HepG2 (cell line): ENCODE data around the gene PASK. TPM values are rescaled to one million over a fixed set of nuclear protein-coding genes. Genes with fewer than 3 reads are reported as not detected.

Source experiments
- ATM ChIP-seq: fragments of 450-650 bp; IDR thresholded peaks from 2 replicates; pipeline ENCODE4 v1.7.1; 2017; ENCODE audit warnings: mild to moderate bottlenecking, borderline replicate concordance
- GATAD1 ChIP-seq: IDR thresholded peaks from 2 replicates; pipeline ENCODE4 v1.6.1; 2016; ENCODE audit warnings: missing genetic modification reagents, missing compliant biosample characterization
- MAFG ChIP-seq: sonication (generic); formaldehyde crosslinking; IDR thresholded peaks from 2 replicates; pipeline ENCODE4 v1.5.1; 2020; ENCODE audit warnings: mild to moderate bottlenecking, missing genetic modification reagents
- MTERF4 ChIP-seq: sonication (generic); formaldehyde crosslinking; IDR thresholded peaks from 2 replicates; pipeline ENCODE4 v1.8.0; 2023; ENCODE audit warnings: mild to moderate bottlenecking, missing genetic modification reagents
- NFE2L2 ChIP-seq: fragments of 150-350 bp; IDR thresholded peaks from 2 replicates; pipeline ENCODE4 v1.6.1; 2014; ENCODE audit warnings: low read length
- PHF8 ChIP-seq: sonication (generic); formaldehyde crosslinking; IDR thresholded peaks from 2 replicates; pipeline ENCODE4 v1.5.0; 2020; ENCODE audit warnings: missing genetic modification reagents
- POLR2A ChIP-seq, 2 experiments: IDR thresholded peaks; 2 replicates each; pipeline ENCODE4 v1.6.1; 2011; ENCODE audit warnings: low read depth in 2 of 2, low read length in 2 of 2, mild to moderate bottlenecking in 1 of 2, moderate library complexity in 1 of 2; ENCODE audit not compliant: insufficient read depth in 1 of 2
- ZBTB39 ChIP-seq: sonication (generic); formaldehyde crosslinking; IDR thresholded peaks from 2 replicates; pipeline ENCODE4 v1.5.0; 2020; ENCODE audit warnings: missing genetic modification reagents
- ZBTB49 ChIP-seq: sonication (generic); formaldehyde crosslinking; IDR thresholded peaks from 2 replicates; pipeline ENCODE4 v1.4.0; 2020; ENCODE audit warnings: missing genetic modification reagents, borderline replicate concordance
- ZNF20 ChIP-seq: sonication (generic); formaldehyde crosslinking; IDR thresholded peaks from 2 replicates; pipeline ENCODE4 v1.4.0; 2020; ENCODE audit warnings: mild to moderate bottlenecking, moderate library complexity, missing genetic modification reagents
- ZNF24 ChIP-seq: fragments of 450-650 bp; IDR thresholded peaks from 2 replicates; pipeline ENCODE4 v1.6.1; 2017; ENCODE audit warnings: antibody characterized with exemption, mild to moderate bottlenecking
- ZNF350 ChIP-seq: sonication (generic); formaldehyde crosslinking; IDR thresholded peaks from 2 replicates; pipeline ENCODE4 v1.4.0; 2020; ENCODE audit warnings: mild to moderate bottlenecking, low read depth, missing genetic modification reagents, borderline replicate concordance
- ZNF569 ChIP-seq: sonication (generic); formaldehyde crosslinking; IDR thresholded peaks from 2 replicates; pipeline ENCODE4 v1.5.0; 2020; ENCODE audit warnings: mild to moderate bottlenecking, missing genetic modification reagents, moderate library complexity, borderline replicate concordance
- polyA plus RNA-seq, 8 experiments: library from polyadenylated mRNA; depleted of rRNA in 3 of 8; stranded (reverse) in 7 of 8; unstranded in 1 of 8; fragments of >200 nt; fragmentation: Illumina TruSeq in 4 of 8; extraction: Trizol in 4 of 8; gene quantifications; 2 replicates each; pipeline versions ENCODE4 v1.2.1 to v1.2.3, GENCODE V29; 2011 to 2016; ENCODE audit warnings: low read depth in 4 of 8, missing spikeins in 1 of 8, mixed read lengths in 1 of 8; ENCODE audit not compliant: insufficient read depth in 1 of 8
- total RNA-seq, 5 experiments: library from RNA; depleted of rRNA; stranded (reverse); fragments of >200 nt; fragmentation: Illumina TruSeq; extraction: Trizol; gene quantifications; 2 replicates each; pipeline ENCODE4 v1.2.3, GENCODE V29; 2016; ENCODE audit warnings: low read depth in 1 of 5
- TF ChIP-seq, protein P1 (sequence below): sonication (generic); formaldehyde crosslinking; IDR thresholded peaks from 2 replicates; pipeline ENCODE4 v1.4.0; 2020; ENCODE audit warnings: mild to moderate bottlenecking, missing genetic modification reagents
- TF ChIP-seq, protein P2 (sequence below): sonication (generic); formaldehyde crosslinking; IDR thresholded peaks from 2 replicates; pipeline ENCODE4 v1.9.0; 2021; ENCODE audit warnings: missing genetic modification reagents, mild to moderate bottlenecking, borderline replicate concordance
- TF ChIP-seq, protein P3 (sequence below): sonication (generic); formaldehyde crosslinking; IDR thresholded peaks from 2 replicates; pipeline ENCODE4 v1.8.0; 2022; ENCODE audit warnings: mild to moderate bottlenecking, missing genetic modification reagents, moderate library complexity
- TF ChIP-seq, protein P4 (sequence below): fragments of 450-650 bp; IDR thresholded peaks from 2 replicates; pipeline ENCODE4 v1.6.1; 2017; ENCODE audit warnings: mild to moderate bottlenecking

PASK gene
- total and polyA plus RNA-seq, 2 of the 13 experiments (the other 11 are each of a cell fraction or from before 2014, with no cell fraction given), result 6.9 to 17.0 TPM

- no peak for TF ChIP-seq MTERF4 (CRISPR knock-in tag)
- peak; percentile 13; the same call in 1 of the 2 replicates for TF ChIP-seq PHF8 (CRISPR knock-in tag)
- TF ChIP-seq ATM, result no peak
- TF ChIP-seq ZBTB39 (CRISPR knock-in tag), result no peak
- no peak; a peak in 1 of 4 replicates for TF ChIP-seq POLR2A (IDR thresholded peaks at IDR 0.05; ENCODE audit: insufficient read depth in 1 of 2, low read depth in 2 of 2, low read length in 2 of 2)
- TF ChIP-seq NFE2L2, result no peak
- TF ChIP-seq, protein P1, sequence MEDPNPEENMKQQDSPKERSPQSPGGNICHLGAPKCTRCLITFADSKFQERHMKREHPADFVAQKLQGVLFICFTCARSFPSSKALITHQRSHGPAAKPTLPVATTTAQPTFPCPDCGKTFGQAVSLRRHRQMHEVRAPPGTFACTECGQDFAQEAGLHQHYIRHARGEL (CRISPR knock-in tag), result no peak
- TF ChIP-seq GATAD1 (CRISPR knock-in tag), result no peak
- 0 out of 2 replicates have a peak, but pooled peaks have one; percentile 70 for TF ChIP-seq ZNF350
- TF ChIP-seq, protein P2, sequence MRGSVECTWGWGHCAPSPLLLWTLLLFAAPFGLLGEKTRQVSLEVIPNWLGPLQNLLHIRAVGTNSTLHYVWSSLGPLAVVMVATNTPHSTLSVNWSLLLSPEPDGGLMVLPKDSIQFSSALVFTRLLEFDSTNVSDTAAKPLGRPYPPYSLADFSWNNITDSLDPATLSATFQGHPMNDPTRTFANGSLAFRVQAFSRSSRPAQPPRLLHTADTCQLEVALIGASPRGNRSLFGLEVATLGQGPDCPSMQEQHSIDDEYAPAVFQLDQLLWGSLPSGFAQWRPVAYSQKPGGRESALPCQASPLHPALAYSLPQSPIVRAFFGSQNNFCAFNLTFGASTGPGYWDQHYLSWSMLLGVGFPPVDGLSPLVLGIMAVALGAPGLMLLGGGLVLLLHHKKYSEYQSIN (CRISPR knock-in tag), result no peak
- TF ChIP-seq, protein P3, sequence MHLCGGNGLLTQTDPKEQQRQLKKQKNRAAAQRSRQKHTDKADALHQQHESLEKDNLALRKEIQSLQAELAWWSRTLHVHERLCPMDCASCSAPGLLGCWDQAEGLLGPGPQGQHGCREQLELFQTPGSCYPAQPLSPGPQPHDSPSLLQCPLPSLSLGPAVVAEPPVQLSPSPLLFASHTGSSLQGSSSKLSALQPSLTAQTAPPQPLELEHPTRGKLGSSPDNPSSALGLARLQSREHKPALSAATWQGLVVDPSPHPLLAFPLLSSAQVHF (CRISPR knock-in tag), result no peak
- TF ChIP-seq, protein P4, sequence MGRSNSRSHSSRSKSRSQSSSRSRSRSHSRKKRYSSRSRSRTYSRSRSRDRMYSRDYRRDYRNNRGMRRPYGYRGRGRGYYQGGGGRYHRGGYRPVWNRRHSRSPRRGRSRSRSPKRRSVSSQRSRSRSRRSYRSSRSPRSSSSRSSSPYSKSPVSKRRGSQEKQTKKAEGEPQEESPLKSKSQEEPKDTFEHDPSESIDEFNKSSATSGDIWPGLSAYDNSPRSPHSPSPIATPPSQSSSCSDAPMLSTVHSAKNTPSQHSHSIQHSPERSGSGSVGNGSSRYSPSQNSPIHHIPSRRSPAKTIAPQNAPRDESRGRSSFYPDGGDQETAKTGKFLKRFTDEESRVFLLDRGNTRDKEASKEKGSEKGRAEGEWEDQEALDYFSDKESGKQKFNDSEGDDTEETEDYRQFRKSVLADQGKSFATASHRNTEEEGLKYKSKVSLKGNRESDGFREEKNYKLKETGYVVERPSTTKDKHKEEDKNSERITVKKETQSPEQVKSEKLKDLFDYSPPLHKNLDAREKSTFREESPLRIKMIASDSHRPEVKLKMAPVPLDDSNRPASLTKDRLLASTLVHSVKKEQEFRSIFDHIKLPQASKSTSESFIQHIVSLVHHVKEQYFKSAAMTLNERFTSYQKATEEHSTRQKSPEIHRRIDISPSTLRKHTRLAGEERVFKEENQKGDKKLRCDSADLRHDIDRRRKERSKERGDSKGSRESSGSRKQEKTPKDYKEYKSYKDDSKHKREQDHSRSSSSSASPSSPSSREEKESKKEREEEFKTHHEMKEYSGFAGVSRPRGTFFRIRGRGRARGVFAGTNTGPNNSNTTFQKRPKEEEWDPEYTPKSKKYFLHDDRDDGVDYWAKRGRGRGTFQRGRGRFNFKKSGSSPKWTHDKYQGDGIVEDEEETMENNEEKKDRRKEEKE, result no peak
- TF ChIP-seq MAFG (CRISPR knock-in tag), result no peak
- TF ChIP-seq ZBTB49, result no peak
- no peak for TF ChIP-seq ZNF20 (CRISPR knock-in tag)
- TF ChIP-seq ZNF24, result 0 out of 2 replicates have a peak, but pooled peaks have one; percentile 56
- TF ChIP-seq ZNF569, result no peak
Observed at GRCh38 chr2:241149675-241149924, 328 bp upstream of the PASK start (continued).
